Activated effector memory CD4-positive, alpha-beta T cell treated with Interleukin-2 at 50 U/mL for 16 hours (primary cell): ENCODE data around the gene NKX2-3.

Experiments used
- DNase-seq: peaks from one replicate; pipeline ENCODE4 v3.0.0-alpha.2; 2020

NKX2-3 gene

GRCh38 chr10:99539120-99539519, 6.4 kb downstream of the NKX2-3 start:
- no peak for DNase-seq

- DNase-seq = no peak
These were observed 7.1 kb downstream of the NKX2-3 start for GRCh38 chr10:99539820-99540219.

- no peak for DNase-seq
These were observed 7.5 kb downstream of the NKX2-3 start for GRCh38 chr10:99540306-99540656.

- no peak for DNase-seq
These were observed 8.2 kb downstream of the NKX2-3 start for GRCh38 chr10:99540657-99541531.

GRCh38 chr10:99544322-99544721, 11.6 kb downstream of the NKX2-3 start:
- no peak for DNase-seq

GRCh38 chr10:99548041-99548530, 15.3 kb downstream of the NKX2-3 start:
- DNase-seq = no peak

GRCh38 chr10:99551158-99551557, 18.4 kb downstream of the NKX2-3 start:
- no peak for DNase-seq

GRCh38 chr10:99551616-99552015, 18.9 kb downstream of the NKX2-3 start:
- no peak for DNase-seq

GRCh38 chr10:99555371-99555770, 22.6 kb downstream of the NKX2-3 start:
- no peak for DNase-seq

GRCh38 chr10:99555825-99556523, 23.2 kb downstream of the NKX2-3 start:
- DNase-seq = no peak

- DNase-seq = no peak
These were observed 24.3 kb downstream of the NKX2-3 start for GRCh38 chr10:99557044-99557443.

- DNase-seq = no peak
These were observed 26.0 kb downstream of the NKX2-3 start for GRCh38 chr10:99558708-99559107.

- DNase-seq = peak; percentile 6
These were observed 27.8 kb downstream of the NKX2-3 start for GRCh38 chr10:99560277-99561126.

- DNase-seq = no peak
These were observed 29.9 kb downstream of the NKX2-3 start for GRCh38 chr10:99562631-99563030.

- DNase-seq = no peak
These were observed 31.6 kb downstream of the NKX2-3 start for GRCh38 chr10:99564361-99564760.

- no peak for DNase-seq
These were observed 32.4 kb downstream of the NKX2-3 start for GRCh38 chr10:99565166-99565565.

- DNase-seq = no peak
These were observed 36.7 kb downstream of the NKX2-3 start for GRCh38 chr10:99569253-99569939.

- no peak for DNase-seq
These were observed 37.2 kb downstream of the NKX2-3 start for GRCh38 chr10:99569961-99570360.

- DNase-seq = no peak
These were observed 39.1 kb downstream of the NKX2-3 start for GRCh38 chr10:99571816-99572215.

- DNase-seq = no peak
These were observed 41.0 kb downstream of the NKX2-3 start for GRCh38 chr10:99573790-99574189.

GRCh38 chr10:99579971-99580370, 47.2 kb downstream of the NKX2-3 start:
- DNase-seq = no peak

- DNase-seq = no peak
These were observed 49.6 kb downstream of the NKX2-3 start for GRCh38 chr10:99582255-99582770.
